ENCODE measurements around the gene PPDPF. TPM values are rescaled to one million over a fixed set of nuclear protein-coding genes. Genes with fewer than 3 reads are reported as not detected.

The PPDPF gene
- total RNA-seq, 1 experiment from 2014 or later = 634 TPM

GRCh38 chr20:63505281-63505680 is 15.3 kb upstream of the PPDPF start:
- Histone ChIP-seq H3K9me3 (no peaks in the 10 kb centered on the region), H3K27me3 (replicated peaks; ENCODE audit: control insufficient read depth, insufficient read depth, low read length) (no peaks in the 10 kb centered on the region; the same call in 1 of the 2 replicates), H3K36me3 (ENCODE audit: control insufficient read depth, insufficient read depth, low read length) (no peaks in the 10 kb centered on the region), H3K4me3 (ENCODE audit: low read depth, low read length) (no peak overlapping the region), H3K4me1 (no peaks in the 10 kb centered on the region)
- BruUV-seq (replicated peaks) = no TSS peak
- no peaks in the 10 kb centered on the region for H3K9me3 Mint-ChIP-seq (ENCODE audit: unreplicated experiment)
- peaks cover 19% of the 10 kb centered on the region for H3K27me3 Mint-ChIP-seq (ENCODE audit: insufficient read depth, unreplicated experiment)
- no peak for DNase-seq
- H3K27ac Mint-ChIP-seq (ENCODE audit: unreplicated experiment) = no peak overlapping the region
- ChIA-PET CTCF (no interaction called here), POLR2A (interaction anchor here (1.3 kb wide), 1 partner anchor 16 kb away, joined by 3 read pairs; no protein-coding TSS in a partner anchor)
- H3K36me3 Mint-ChIP-seq (ENCODE audit: insufficient read depth, unreplicated experiment) = no peaks in the 10 kb centered on the region
- H3K4me3 Mint-ChIP-seq (ENCODE audit: unreplicated experiment) = no peak overlapping the region
- TF ChIP-seq CTCF (IDR thresholded peaks at IDR 0.05; ENCODE audit: insufficient read depth in 1 of 2, low read depth in 1 of 2, low read length in 1 of 2, severe bottlenecking in 1 of 2, unreplicated experiment in 1 of 2) = no peak
- no peaks in the 10 kb centered on the region for H3K4me1 Mint-ChIP-seq (ENCODE audit: low read depth, unreplicated experiment)
- intact Hi-C loops (cut with micrococcal nuclease; ENCODE audit: unreplicated experiment) = no loop called here

- no peaks in the 10 kb centered on the region for H3K36me3 Mint-ChIP-seq (ENCODE audit: insufficient read depth, unreplicated experiment)
- Histone ChIP-seq H3K4me1 (no peaks in the 10 kb centered on the region), H3K4me3 (ENCODE audit: low read depth, low read length) (no peak overlapping the region), H3K9me3 (no peaks in the 10 kb centered on the region), H3K27me3 (replicated peaks; ENCODE audit: control insufficient read depth, insufficient read depth, low read length) (no peaks in the 10 kb centered on the region; the same call in 1 of the 2 replicates), H3K36me3 (ENCODE audit: control insufficient read depth, insufficient read depth, low read length) (no peaks in the 10 kb centered on the region)
- intact Hi-C loops (cut with micrococcal nuclease; ENCODE audit: unreplicated experiment) = no loop called here
- no peaks in the 10 kb centered on the region for H3K9me3 Mint-ChIP-seq (ENCODE audit: unreplicated experiment)
- DNase-seq = no peak
- H3K4me1 Mint-ChIP-seq (ENCODE audit: low read depth, unreplicated experiment) = no peaks in the 10 kb centered on the region
- no TSS peak for BruUV-seq (replicated peaks)
- POLR2A ChIA-PET = interaction anchor here (1.3 kb wide), 1 partner anchor 15 kb away, joined by 3 read pairs; no protein-coding TSS in a partner anchor
- H3K27me3 Mint-ChIP-seq (ENCODE audit: insufficient read depth, unreplicated experiment) = peaks cover 19% of the 10 kb centered on the region
- H3K27ac Mint-ChIP-seq (ENCODE audit: unreplicated experiment) = no peak overlapping the region
- no peak overlapping the region for H3K4me3 Mint-ChIP-seq (ENCODE audit: unreplicated experiment)
- CTCF ChIA-PET = no interaction called here
- TF ChIP-seq CTCF (IDR thresholded peaks at IDR 0.05; ENCODE audit: insufficient read depth in 1 of 2, low read depth in 1 of 2, low read length in 1 of 2, severe bottlenecking in 1 of 2, unreplicated experiment in 1 of 2) = no peak
Observed at GRCh38 chr20:63505723-63506122, 14.8 kb upstream of the PPDPF start.

GRCh38 chr20:63507083-63507743 is 13.4 kb upstream of the PPDPF start:
- Mint-ChIP-seq H3K9me3 (ENCODE audit: unreplicated experiment) (no peaks in the 10 kb centered on the region), H3K27ac (ENCODE audit: unreplicated experiment) (no peak overlapping the region), H3K4me3 (ENCODE audit: unreplicated experiment) (no peak overlapping the region), H3K27me3 (ENCODE audit: insufficient read depth, unreplicated experiment) (peaks cover 22% of the 10 kb centered on the region), H3K4me1 (ENCODE audit: low read depth, unreplicated experiment) (no peaks in the 10 kb centered on the region), H3K36me3 (ENCODE audit: insufficient read depth, unreplicated experiment) (no peaks in the 10 kb centered on the region)
- intact Hi-C loops (cut with micrococcal nuclease; ENCODE audit: unreplicated experiment) = no loop called here
- no TSS peak for BruUV-seq (replicated peaks)
- no peaks in the 10 kb centered on the region for H3K36me3 ChIP-seq (ENCODE audit: control insufficient read depth, insufficient read depth, low read length)
- no peak for DNase-seq
- CTCF ChIA-PET = no interaction called here
- H3K4me3 ChIP-seq (ENCODE audit: low read depth, low read length) = no peak overlapping the region
- no peak for TF ChIP-seq CTCF (IDR thresholded peaks at IDR 0.05; ENCODE audit: insufficient read depth in 1 of 2, low read depth in 1 of 2, low read length in 1 of 2, severe bottlenecking in 1 of 2, unreplicated experiment in 1 of 2)
- H3K4me1 ChIP-seq = no peaks in the 10 kb centered on the region
- POLR2A ChIA-PET = no interaction called here
- H3K27me3 ChIP-seq (replicated peaks; ENCODE audit: control insufficient read depth, insufficient read depth, low read length) = no peaks in the 10 kb centered on the region; the same call in 1 of the 2 replicates
- H3K9me3 ChIP-seq = no peaks in the 10 kb centered on the region
